GM12878 (cell line): ENCODE measurements around the gene HCAR3. TPM values are rescaled to one million over a fixed set of nuclear protein-coding genes. Genes with fewer than 3 reads are reported as not detected.

Source experiments
- ATAC-seq: fragments of 200-7000 bp; cut with Tn5 transposase; 3 replicates; pipeline ENCODE4 v1.9.1; 2020; ENCODE audit warnings: mild to moderate bottlenecking, moderate library complexity
- BruUV-seq: library from RNA; stranded (reverse); fragments of 400-500 nt; replicated peaks from 2 replicates; lab custom pipeline; 2021; lab: Mats Ljungman, UMichigan
- CTCF ChIA-PET: fragments of 300-600 bp; sonication (Branson Sonifier 250); formaldehyde crosslinking; extraction: SDS; loops from one replicate; lab custom pipeline; 2021; ENCODE audit warnings: inconsistent platforms; lab: Yijun Ruan, JAX
- POLR2A ChIA-PET: fragments of 350-600 bp; formaldehyde crosslinking; extraction: SDS; loops from one replicate; lab custom pipeline; 2021; ENCODE audit warnings: inconsistent platforms; lab: Charles Lee
- RAD21 ChIA-PET: fragments of 300-600 bp; sonication (Branson Sonifier 250); formaldehyde crosslinking; loops from one replicate; lab custom pipeline; 2023; ENCODE audit warnings: antibody characterized with exemption; ENCODE audit not compliant: unreplicated experiment; lab: Charles Lee
- SMC1A ChIA-PET: fragments of 300-600 bp; sonication (Branson Sonifier 250); formaldehyde crosslinking; loops from one replicate; lab custom pipeline; 2023; ENCODE audit not compliant: unreplicated experiment, uncharacterized antibody; lab: Charles Lee
- DNase-seq: peaks from one replicate; pipeline ENCODE4 v3.0.0-alpha.2; 2011; ENCODE audit warnings: low read depth, low spot score
- FAIRE-seq: peaks from 3 replicates; lab custom pipeline; 2011; peaks lifted over from hg19 to GRCh38; lab: Jason Lieb, UNC
- H2AFZ ChIP-seq: 2 replicates; pipeline ENCODE4 v1.6.0; 2011; ENCODE audit warnings: low read depth, low read length, control low read depth; ENCODE audit not compliant: control insufficient read depth
- H3K27ac ChIP-seq: 2 replicates; pipeline ENCODE4 v1.5.1; 2011; ENCODE audit warnings: control low read depth; ENCODE audit not compliant: control insufficient read depth, insufficient read depth
- H3K27me3 ChIP-seq, 2 experiments: replicated peaks in 1 of 2; 2 replicates each; pipeline versions ENCODE4 v1.6.0 to v1.6.1; 2011; ENCODE audit warnings: low read length in 1 of 2; ENCODE audit not compliant: control insufficient read depth in 2 of 2, insufficient read depth in 2 of 2
- H3K36me3 ChIP-seq, 2 experiments: 2 replicates each; pipeline ENCODE4 v1.5.1; 2011; ENCODE audit warnings: low read length in 1 of 2; ENCODE audit not compliant: control insufficient read depth in 2 of 2, insufficient read depth in 2 of 2
- H3K4me1 ChIP-seq: 2 replicates; pipeline ENCODE4 v1.6.1; 2011; ENCODE audit warnings: mild to moderate bottlenecking, low read length, moderate library complexity, mixed read lengths; ENCODE audit not compliant: control insufficient read depth, insufficient read depth
- H3K4me2 ChIP-seq: 2 replicates; pipeline ENCODE4 v1.6.0; 2011; ENCODE audit warnings: control low read depth; ENCODE audit not compliant: control insufficient read depth, insufficient read depth
- H3K4me3 ChIP-seq: fragments of 200-600 bp; sonication (generic); 2 replicates; pipeline ENCODE4 v1.5.1; 2016
- H3K79me2 ChIP-seq: 2 replicates; pipeline ENCODE4 v1.6.0; 2011; ENCODE audit warnings: low read length; ENCODE audit not compliant: control insufficient read depth, insufficient read depth
- H3K9ac ChIP-seq: 2 replicates; pipeline ENCODE4 v1.8.0; 2011; ENCODE audit warnings: low read length, control low read depth, mixed read lengths; ENCODE audit not compliant: control insufficient read depth, insufficient read depth
- H3K9me3 ChIP-seq: replicated peaks from 3 replicates; pipeline ENCODE4 v1.5.1; 2011; ENCODE audit warnings: mild to moderate bottlenecking, low read length; ENCODE audit not compliant: control insufficient read depth, insufficient read depth
- H4K20me1 ChIP-seq: 2 replicates; pipeline ENCODE4 v1.6.0; 2011; ENCODE audit not compliant: control insufficient read depth, insufficient read depth
- ATF2 ChIP-seq: IDR thresholded peaks from 2 replicates; pipeline ENCODE4 v1.6.1; 2012; ENCODE audit warnings: low read length, inconsistent platforms
- CHD2 ChIP-seq: IDR thresholded peaks from 2 replicates; pipeline ENCODE4 v1.6.1; 2011; ENCODE audit warnings: low read depth, low read length, improper control_type of control experiment, borderline replicate concordance
- EED ChIP-seq: sonication (generic); IDR thresholded peaks from 2 replicates; pipeline ENCODE4 v1.6.1; 2016; ENCODE audit warnings: antibody characterized with exemption, low read depth
- FOXM1 ChIP-seq: IDR thresholded peaks from 2 replicates; pipeline ENCODE4 v1.6.1; 2012; ENCODE audit warnings: low read depth, mild to moderate bottlenecking, inconsistent platforms, low read length, moderate library complexity
- MEF2A ChIP-seq: IDR thresholded peaks from 2 replicates; pipeline ENCODE4 v1.6.1; 2011; ENCODE audit warnings: low read depth, mild to moderate bottlenecking, low read length, moderate library complexity; ENCODE audit not compliant: insufficient read depth
- MYB ChIP-seq: fragments of 150-350 bp; IDR thresholded peaks from 2 replicates; pipeline ENCODE4 v1.6.1; 2014; ENCODE audit warnings: mild to moderate bottlenecking, low read depth, low read length, borderline replicate concordance
- SMAD1 ChIP-seq: fragments of 450-650 bp; IDR thresholded peaks from 2 replicates; pipeline ENCODE4 v1.6.1; 2018; ENCODE audit warnings: mild to moderate bottlenecking, low read depth; ENCODE audit not compliant: partially characterized antibody
- TCF12 ChIP-seq: IDR thresholded peaks from 2 replicates; pipeline ENCODE4 v1.6.1; 2011; ENCODE audit warnings: low read depth, mild to moderate bottlenecking, low read length
- ZNF207 ChIP-seq: fragments of 450-650 bp; IDR thresholded peaks from 2 replicates; pipeline ENCODE4 v1.6.1; 2014; ENCODE audit warnings: antibody characterized with exemption, mild to moderate bottlenecking, borderline replicate concordance
- WGBS: methylation state at CpG from one replicate; pipeline ENCODE4 v1.1.6; 2016; ENCODE audit warnings: low lambda C conversion rate; ENCODE audit not compliant: insufficient replicate concordance, insufficient coverage; ENCODE audit errors: missing lambda C conversion rate; 5-methylcytosine and 5-hydroxymethylcytosine counted together
- in situ Hi-C: fragments of 300-500 bp; cut with MboI; formaldehyde crosslinking; loops from 9 replicates; pipeline ENCODE4 v1.14.3; 2018; ENCODE audit warnings: mixed read lengths
- intact Hi-C: fragments of 100-400 bp; cut with micrococcal nuclease; formaldehyde crosslinking; loops from one replicate; pipeline ENCODE4 v1.14.2; 2022; ENCODE audit not compliant: unreplicated experiment
- polyA plus RNA-seq, 11 experiments: library from polyadenylated mRNA; depleted of rRNA in 4 of 11; unstranded in 6 of 11; stranded (reverse) in 5 of 11; fragments of >200 nt; fragmentation: Nextera tagmentation in 4 of 11; fragmentation: Illumina TruSeq in 1 of 11; extraction: Ambion mirVana in 4 of 11; extraction: Trizol in 1 of 11; gene quantifications; 1 replicate in 1 of 11; 2 replicates in 10 of 11; pipeline versions ENCODE4 v1.2.1 to v1.2.3, GENCODE V29; 2011 to 2016; ENCODE audit warnings: inconsistent platforms in 2 of 11, missing spikeins in 2 of 11, low read depth in 1 of 11
- total RNA-seq, 4 experiments: library from RNA; depleted of rRNA in 3 of 4; stranded (reverse); fragments of >200 nt in 3 of 4; fragmentation: Illumina TruSeq in 1 of 4; extraction: Trizol in 1 of 4; gene quantifications; 2 replicates each; pipeline versions ENCODE4 v1.2.1 to v1.2.3, GENCODE V29; 2013 to 2021

Gene HCAR3
- total and polyA plus RNA-seq, 10 of the 15 experiments (the other 5 are each of a cell fraction or from before 2014, with no cell fraction given) = 0.57 to 3.0 (median 2.2) TPM

GRCh38 chr12:122730215-122731014, 13.8 kb upstream of the HCAR3 start, which contains the start of gene HCAR1:
TSS of gene HCAR1 (minus strand) at chr12:122730844. CDS start at chr12:122730339, 505 bp downstream.
- ATAC-seq = no peak
- ChIA-PET CTCF (interaction anchor here (0.5 kb wide), 1 partner anchor 79 kb away, joined by 4 read pairs; no protein-coding TSS in a partner anchor), POLR2A (no interaction called here), SMC1A (interaction anchor here (0.6 to 0.9 kb wide), 2 partner anchors 10 to 355 kb away, joined by 3 read pairs; no protein-coding TSS in a partner anchor), RAD21 (no interaction called here)
- in situ Hi-C loops (no loop called here), intact Hi-C loops (no loop called here)
- FAIRE-seq = no peak
- 53% methylated on average over 32 of the region's 32 CpGs for WGBS
- Histone ChIP-seq H3K27me3 (no peaks in the 10 kb centered on the region), H3K4me1 (peaks cover 29% of the 10 kb centered on the region), H3K79me2 (no peaks in the 10 kb centered on the region), H2AFZ (no peak within 1 kb of the TSS), H3K4me2 (no peak within 1 kb of the TSS), H3K4me3 (no peak within 1 kb of the TSS), H4K20me1 (no peaks in the 10 kb centered on the region), H3K27ac (no peak within 1 kb of the TSS), H3K9me3 (no peaks in the 10 kb centered on the region; the same call in 2 of the 3 replicates), H3K36me3 (no peaks in the 10 kb centered on the region), H3K9ac (no peak within 1 kb of the TSS)
- no TSS peak for BruUV-seq
- DNase-seq = no peak
- TF ChIP-seq EED (peak; percentile 44; the same call in 1 of the 2 replicates), ZNF207 (no peak), ATF2 (no peak), FOXM1 (no peak), MYB (no peak), CHD2 (no peak), SMAD1 (no peak), TCF12 (0 out of 2 replicates have a peak, but pooled peaks have one; percentile 12), MEF2A (no peak)
